GM18499 (cell line): Measurements from ENCODE around the gene SDF2L1.
"Not testable (repeated sequence)": the region's sequence is repeated elsewhere in the genome, so short reads cannot be mapped to it uniquely, and the experiment has no call there.

Experiments used
- ATAC-seq: cut with Tn5 transposase; IDR thresholded peaks from one replicate; pipeline ENCODE4 v1.9.1; 2021; ENCODE audit warnings: moderate number of reproducible peaks; ENCODE audit not compliant: insufficient read depth, unreplicated experiment

SDF2L1 gene

GRCh38 chr22:21684492-21685163 lies 42.5 kb downstream of the SDF2L1 start:
- no peak for ATAC-seq

DNA sequence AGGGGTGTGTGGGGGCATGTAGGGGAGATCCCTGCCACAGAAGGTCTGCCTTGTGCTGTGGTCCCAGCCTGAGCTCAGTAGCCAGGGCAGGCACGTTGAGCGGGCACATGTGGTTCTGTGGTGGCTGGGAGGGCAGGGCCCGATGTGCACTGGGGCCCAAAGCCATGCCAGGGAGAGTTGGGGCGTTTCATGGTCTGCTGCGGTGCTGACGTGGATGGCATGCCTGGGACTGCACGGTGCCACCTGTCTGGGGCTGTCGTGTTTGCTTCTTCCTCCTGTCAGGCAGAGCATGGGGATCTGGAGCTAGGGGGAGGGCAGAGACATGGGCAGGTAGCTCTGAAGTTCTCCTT lies 43.0 kb downstream of the SDF2L1 start:
- ATAC-seq: no peak

DNA sequence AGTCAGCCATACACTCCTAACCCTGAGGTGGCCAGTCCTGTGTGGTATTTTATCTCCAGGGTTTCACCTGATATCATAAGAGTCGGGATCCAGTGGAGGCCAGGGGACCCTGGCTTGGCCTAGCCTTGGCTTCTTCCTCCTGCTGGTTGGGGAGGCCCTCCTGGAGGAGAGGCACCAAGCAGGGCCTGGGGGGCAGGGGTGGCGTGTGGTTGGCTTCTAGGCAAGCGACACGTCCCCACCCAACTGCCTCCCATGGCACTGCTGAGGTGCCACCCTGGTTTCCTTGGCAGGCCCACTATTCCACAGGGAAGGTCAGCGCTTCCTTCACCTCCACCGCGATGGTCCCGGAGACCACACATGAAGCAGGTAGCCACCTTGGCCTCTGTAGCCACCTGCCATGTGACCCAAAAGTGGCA lies 44.1 kb downstream of the SDF2L1 start:
- ATAC-seq: no peak

- no peak for ATAC-seq
Observed at GRCh38 chr22:21686634-21687393, 44.7 kb downstream of the SDF2L1 start.

GRCh38 chr22:21687685-21688259 lies 45.7 kb downstream of the SDF2L1 start:
- no peak for ATAC-seq

DNA sequence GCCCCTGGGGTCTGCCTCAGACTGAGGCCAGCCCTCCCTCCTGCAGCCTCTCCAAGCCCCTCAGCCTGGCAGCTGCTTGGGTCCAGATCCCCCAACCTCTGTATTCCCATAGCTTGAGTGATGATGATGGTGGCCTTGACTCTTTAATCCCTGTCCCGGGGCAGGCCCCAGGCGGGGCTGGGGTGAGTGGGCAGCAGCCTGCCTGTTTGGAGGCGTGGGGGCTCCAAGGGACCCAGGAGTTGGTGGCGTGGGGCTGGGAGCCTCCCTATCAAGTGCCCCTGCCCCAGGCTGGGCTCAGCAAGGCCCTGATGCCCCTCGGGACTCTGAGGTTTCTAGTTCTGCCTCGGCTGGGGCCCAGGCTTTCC lies 46.2 kb downstream of the SDF2L1 start:
- no peak for ATAC-seq

DNA sequence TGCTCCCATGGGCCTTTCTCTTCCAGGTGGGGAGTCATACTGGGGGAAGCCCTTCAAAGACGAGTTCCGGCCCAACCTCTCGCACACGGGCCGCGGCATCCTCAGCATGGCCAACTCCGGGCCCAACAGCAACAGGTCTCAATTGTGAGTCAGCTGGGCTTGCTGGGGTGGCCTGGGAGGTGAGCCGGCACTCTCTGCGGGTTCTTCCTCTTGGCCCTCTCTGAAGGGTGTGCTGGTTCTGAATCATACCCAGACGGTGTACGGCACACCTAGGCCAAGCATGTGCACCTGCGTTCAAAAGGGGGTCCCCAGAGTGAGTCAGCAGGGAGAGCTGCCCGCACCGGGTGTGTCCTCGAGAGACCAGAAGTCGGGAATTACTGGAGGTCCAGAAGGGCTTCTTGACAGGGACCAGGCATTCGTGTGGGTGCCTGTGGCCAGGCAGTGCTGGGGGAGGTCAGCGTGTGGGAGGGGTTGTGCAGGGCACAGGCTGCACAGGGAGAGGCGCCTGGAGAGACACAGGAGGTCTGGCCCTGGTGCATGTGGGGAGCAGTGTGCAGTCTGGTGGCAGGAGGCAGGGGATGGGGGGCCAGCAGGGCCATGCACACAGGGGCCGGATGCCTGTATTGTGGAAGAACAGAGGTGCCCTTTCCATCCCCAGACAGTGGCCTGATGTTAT lies 46.7 kb downstream of the SDF2L1 start:
- no peak for ATAC-seq

- no peak for ATAC-seq
Observed at GRCh38 chr22:21690401-21690801, 48.3 kb downstream of the SDF2L1 start.

- ATAC-seq: no peak
Observed at GRCh38 chr22:21691816-21692215, 49.7 kb downstream of the SDF2L1 start.

- ATAC-seq: not testable (repeated sequence)
Observed at GRCh38 chr22:21692856-21693255, 50.8 kb downstream of the SDF2L1 start.

DNA sequence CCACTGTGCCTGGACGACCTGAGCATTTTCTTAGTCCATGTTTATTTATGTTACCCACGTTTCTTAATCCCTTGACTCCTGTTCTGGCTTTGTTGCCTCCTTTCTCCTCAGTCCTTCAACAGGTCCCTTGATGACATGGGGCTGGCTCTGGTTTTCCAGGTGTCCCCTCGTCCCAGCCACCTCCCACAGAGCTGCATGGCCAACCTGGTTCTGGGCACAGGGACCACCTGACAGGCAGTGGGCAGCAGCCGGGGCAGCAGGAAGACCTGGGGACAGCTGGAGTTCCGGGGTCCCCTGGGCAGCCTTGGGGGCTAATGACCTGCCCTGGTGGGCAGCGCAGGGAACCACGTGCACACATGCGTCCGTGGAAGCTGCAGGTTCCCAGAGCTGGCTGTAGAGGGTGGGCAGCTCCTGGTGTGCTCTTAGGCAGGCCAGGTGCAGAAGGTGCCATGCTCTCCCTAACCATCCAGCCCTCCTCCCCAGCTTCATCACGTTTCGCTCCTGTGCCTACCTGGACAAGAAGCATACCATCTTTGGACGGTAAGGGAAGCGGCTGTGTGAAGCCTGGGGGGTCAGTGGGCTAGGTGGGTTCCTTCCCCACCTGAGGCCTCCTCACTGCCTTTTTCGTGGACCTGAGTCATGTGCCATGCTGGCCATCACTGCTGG lies 51.4 kb downstream of the SDF2L1 start:
- no peak for ATAC-seq
